HuH-7.5 (cell line): Measurements from ENCODE around the gene RAB9A.
"Not testable (repeated sequence)": the region's sequence is repeated elsewhere in the genome, so short reads cannot be mapped to it uniquely, and the experiment has no call there.

Experiments used
- DNase-seq: peaks from one replicate; pipeline ENCODE4 v3.0.0; 2011; ENCODE audit warnings: low spot score

The RAB9A gene

GRCh38 chrX:13700380-13700779 is 11.5 kb downstream of the RAB9A start:
- no peak for DNase-seq

DNA sequence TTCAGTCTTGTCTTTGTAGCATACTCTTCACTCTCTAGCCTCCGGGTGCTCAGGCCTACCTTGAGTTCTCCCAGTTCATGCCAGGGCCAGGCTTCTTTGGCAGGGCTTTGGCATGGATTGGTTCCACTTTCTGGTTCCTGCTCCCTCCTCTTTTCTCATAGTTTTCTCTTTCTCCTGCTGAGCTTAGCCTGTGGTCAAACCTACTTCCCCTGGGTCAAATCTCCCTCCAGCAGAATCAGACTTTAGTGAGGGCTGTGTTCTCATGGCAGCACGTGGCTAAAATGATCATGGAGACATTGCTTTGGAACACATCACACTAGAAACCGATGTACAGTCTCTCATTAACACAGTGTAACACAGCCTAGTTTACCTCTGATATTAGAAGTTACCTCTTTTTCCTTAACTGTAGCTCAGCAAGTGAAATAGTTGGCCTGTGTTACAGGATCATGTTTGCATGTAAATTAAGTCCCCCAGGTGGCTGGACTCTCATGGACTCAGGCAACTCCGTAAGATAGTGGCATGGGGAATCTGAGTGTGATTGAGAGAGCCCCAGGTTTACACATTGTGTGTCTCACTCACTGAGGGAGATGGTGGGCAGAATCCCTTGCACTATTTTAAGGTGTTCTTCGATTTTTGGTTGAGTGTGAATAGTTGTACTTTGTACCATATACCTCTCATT is 13.3 kb downstream of the RAB9A start:
- no peak for DNase-seq

GRCh38 chrX:13703135-13703534 is 14.2 kb downstream of the RAB9A start:
- no peak for DNase-seq

DNA sequence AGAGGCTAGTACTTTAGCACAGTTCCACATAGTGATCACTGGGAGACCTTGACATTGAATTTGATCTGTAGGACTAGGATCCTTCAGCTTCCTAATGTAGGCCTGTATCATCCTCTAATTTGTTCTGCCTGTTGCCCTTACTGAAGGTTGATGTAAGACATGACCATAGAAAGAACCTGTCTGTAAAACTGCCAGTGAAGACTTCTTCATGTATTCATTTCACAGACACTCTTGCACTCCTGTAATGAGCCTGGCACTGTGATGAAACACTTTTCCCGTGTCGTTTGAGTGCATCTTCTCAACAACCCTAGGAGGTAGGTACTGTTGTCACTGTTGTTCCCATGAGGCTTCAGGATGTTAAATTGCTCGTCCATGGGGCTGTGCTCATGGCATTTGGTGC is 14.7 kb downstream of the RAB9A start:
- DNase-seq: no peak

DNA sequence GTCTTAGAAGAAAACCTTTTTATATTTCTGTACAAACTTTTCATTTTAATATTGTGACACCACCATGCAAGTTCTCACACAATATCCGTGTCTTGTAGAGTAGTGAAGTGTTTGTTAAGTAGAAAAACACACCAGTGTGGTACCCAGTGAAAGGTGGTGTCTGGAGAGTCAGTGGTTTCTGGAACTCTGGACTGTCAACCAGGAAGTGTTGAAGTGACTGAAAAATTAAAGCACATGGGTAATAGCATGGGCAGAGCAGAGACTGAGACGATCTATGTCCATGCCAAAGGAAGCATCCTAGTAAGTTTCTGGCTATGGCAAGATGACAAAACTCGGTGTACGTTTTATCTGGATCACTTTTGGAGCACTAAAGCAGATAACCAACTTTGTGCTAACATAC is 22.2 kb downstream of the RAB9A start:
- DNase-seq: no peak

- no peak for DNase-seq
These were observed 27.5 kb downstream of the RAB9A start for GRCh38 chrX:13716455-13716854.

DNA sequence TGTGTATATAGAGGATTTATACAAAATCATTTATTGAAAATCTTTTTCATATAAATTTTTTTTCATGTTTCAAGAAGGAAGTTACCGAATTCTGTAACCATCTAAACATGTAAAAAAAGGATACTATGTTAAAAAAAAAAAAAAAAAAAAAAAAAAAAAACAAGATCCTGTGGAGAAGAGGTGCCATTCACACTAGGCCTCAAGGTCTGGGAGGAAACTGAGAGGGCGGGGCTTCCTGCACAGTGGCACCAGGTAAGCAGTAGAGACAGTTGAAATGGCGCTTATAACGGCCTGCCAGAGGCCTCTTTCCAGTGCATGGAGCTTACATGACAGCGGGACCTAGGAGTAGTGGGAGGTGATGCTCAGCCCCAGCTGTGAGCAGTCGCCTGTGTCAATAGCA is 28.0 kb downstream of the RAB9A start:
- no peak for DNase-seq

DNA sequence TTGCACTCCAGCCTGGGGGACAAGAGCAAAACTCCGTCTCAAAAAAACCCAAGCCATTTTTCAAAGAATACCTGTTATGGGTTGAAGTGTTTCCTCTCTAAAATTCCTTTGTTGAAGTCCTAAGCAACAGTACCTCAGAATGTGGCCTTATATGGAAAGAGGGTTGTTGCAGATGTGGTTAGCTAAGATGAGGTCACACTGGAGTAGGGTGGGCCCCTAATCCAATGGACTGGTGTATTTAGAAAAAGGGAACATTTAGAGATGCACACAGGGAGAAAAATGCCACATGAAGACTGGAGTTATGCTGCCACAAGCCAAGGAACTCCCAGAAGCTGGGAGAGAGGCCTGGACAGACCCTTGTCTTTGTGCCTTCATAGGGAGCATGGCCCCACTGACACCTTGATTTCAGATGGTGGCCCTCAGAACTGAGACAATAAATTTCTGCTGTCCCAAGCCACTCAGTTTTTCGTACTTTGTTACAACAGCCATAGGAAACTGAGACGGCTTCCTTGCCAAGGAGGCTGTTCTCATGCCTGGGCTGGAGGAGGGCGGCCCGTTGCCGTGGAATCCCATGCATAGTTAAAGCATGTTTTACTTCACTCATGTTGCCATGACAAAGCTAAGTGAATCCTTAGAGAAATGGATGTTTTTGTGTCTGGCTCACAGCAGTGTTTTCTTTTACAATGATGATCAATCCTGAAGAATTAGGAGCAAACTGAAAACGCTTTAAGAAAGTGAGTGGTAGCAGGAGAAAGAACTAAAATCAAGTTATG is 29.0 kb downstream of the RAB9A start:
- DNase-seq: no peak

GRCh38 chrX:13719192-13719856 is 30.4 kb downstream of the RAB9A start:
- no peak for DNase-seq

DNA sequence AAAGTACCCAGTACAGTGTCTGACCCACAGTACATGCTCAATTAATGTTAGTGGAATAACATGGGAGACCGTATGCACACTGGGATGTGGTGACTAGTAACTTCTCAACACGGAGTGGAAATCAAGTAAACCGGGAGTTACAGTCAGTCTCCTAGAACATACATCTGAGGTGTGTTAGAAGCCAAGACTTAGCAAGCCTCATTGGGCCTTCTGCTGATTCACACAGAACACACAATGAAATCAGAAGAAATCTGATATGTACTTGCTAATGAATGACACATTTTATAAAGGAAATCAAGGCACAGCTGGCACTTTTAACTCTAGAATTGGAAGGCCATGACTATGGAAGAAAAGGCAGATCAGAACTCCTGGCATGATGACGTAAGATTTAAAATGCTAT is 32.4 kb downstream of the RAB9A start:
- no peak for DNase-seq

GRCh38 chrX:13721819-13722519 is 33.0 kb downstream of the RAB9A start:
- DNase-seq: no peak

DNA sequence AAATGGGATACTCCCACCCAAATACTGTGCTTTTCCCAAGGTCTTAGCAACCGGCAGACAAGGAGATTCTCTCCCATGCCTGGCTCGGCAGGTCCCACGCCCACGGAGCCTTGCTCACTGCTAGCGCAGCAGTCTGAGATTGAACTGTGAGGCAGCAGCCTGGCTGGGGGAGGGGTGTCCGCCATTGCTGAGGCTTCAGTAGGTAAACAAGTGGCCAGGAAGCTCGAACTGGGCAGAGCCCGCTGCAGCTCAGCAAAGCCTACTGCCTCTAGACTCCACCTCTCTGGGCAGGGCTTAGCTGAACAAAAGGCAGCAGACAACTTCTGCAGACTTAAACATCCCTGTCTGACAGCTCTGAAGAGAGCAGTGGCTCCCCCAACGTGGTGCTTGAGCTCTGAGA is 36.0 kb downstream of the RAB9A start:
- DNase-seq: not testable (repeated sequence)

DNA sequence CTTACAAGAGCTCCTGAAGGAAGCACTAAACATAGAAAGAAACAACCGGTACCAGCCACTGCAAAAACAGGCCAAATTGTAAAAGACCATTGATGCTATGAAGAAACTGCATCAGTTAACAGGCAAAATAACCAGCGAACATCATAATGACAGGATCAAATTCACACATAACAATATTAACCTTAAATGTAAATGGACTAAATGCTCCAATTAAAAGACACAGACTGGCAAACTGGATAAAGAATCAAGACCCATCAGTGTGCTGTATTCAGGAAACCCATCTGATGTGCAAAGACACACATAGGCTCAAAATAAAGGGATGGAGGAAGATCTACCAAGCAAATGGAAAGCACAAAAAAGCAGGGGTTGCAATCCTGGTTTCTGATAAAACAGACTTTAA is 37.7 kb downstream of the RAB9A start:
- not testable (repeated sequence) for DNase-seq

DNA sequence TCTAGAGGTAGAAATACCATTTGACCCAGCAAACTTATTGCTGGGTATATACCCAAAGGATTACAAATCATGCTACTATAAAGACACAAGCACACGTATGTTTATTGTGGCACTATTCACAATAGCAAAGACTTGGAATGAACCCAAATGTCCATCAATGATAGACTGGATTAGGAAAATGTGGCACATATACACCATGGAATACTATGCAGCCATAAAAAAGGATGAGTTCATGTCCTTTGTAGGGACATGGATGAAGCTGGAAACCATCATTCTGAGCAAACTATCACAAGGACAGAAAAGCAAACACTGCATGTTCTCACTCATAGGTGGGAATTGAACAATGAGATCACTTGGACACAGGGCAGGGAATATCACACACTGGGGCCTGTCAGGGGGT is 41.6 kb downstream of the RAB9A start:
- DNase-seq: not testable (repeated sequence)

GRCh38 chrX:13732246-13733067 is 43.5 kb downstream of the RAB9A start:
- no peak for DNase-seq

DNA sequence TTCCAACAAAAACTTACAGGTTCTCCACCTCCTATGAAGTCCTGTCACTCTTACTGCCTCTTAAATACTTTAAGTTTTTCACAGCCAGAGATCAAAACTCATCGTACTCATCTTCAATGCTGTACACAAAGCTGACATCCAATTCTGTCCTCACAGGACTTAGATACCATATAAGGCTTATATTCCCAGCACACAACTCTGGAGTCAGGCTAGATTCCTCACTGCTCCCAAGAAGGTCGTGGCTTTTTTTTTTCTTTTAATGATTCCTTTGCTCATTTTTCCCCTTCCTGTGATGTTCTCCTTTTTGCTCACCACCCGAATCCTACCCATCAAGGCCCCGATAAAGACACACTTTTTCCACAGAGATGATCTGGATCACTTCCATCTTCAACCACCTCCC is 44.6 kb downstream of the RAB9A start:
- DNase-seq: no peak

- DNase-seq: peak; percentile 44
These were observed 45.6 kb downstream of the RAB9A start, which contains the start of the genes OFD1 and TRAPPC2 for GRCh38 chrX:13734278-13735172. Gene OFD1, plus strand, starts transcription at chrX:13734748. Its CDS starts 324 bp downstream, at chrX:13735072. Gene TRAPPC2, minus strand, starts transcription at chrX:13734620. Its CDS starts 14,657 bp downstream, at chrX:13719963.

GRCh38 chrX:13741695-13742094 is 52.8 kb downstream of the RAB9A start:
- no peak for DNase-seq

DNA sequence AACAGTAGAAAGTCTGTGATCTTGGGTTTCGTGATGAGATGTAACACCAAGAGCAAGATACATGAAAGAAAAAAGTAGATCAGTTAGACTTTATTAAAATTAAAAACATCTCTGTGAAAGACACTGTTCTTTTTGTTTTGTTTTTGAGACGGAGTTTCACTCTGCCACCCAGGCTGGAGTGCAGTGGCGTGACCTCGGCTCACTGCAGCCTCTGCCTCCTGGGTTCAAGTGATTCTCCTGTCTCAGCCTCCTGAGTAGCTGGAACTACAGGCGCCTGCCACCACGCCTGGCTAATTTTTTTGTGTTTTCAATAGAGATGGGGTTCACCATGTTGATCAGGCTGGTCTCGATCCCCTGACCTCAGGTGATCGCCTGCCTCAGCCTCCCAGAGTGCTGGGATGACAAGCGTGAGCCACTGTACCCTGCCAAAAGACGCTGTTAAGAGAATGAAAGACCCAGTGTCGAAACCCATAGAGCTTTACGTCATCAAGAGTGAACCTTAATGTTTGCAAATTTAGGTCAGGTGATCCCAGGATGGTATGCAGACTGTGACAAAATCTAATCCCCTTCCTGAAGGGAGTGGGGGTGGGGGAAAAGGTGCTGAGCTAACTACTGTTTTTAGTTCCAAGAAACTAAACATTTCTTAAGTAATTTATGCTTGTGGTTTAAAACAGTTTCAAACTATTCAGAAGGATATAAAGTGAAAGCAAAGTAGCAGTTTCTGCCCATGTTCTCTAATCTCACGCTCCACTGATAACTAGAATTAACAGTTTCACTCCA is 53.7 kb downstream of the RAB9A start:
- no peak for DNase-seq

GRCh38 chrX:13747836-13748235 is 58.9 kb downstream of the RAB9A start:
- DNase-seq: no peak
